GM18951 (cell line): ENCODE data around the gene RNF123.

Source experiments
- POLR2A ChIP-seq: IDR thresholded peaks from 4 replicates; pipeline ENCODE4 v1.6.1; 2011; ENCODE audit warnings: mild to moderate bottlenecking; ENCODE audit not compliant: insufficient read length, insufficient read depth; ENCODE audit errors: extremely low read depth
- in situ Hi-C: fragments of 300-500 bp; cut with MboI; formaldehyde crosslinking; loops from one replicate; pipeline ENCODE4 v1.12.0; 2022; ENCODE audit warnings: low sequenced_read_pairs, mixed read lengths, inconsistent platforms; ENCODE audit not compliant: unreplicated experiment

The RNF123 gene

GRCh38 chr3:49712166-49712565, 22.8 kb downstream of the RNF123 start:
- in situ Hi-C loops = no loop called here
- TF ChIP-seq POLR2A = no peak

GRCh38 chr3:49712631-49713317, 23.4 kb downstream of the RNF123 start:
- in situ Hi-C loops = no loop called here
- TF ChIP-seq POLR2A = no peak

DNA sequence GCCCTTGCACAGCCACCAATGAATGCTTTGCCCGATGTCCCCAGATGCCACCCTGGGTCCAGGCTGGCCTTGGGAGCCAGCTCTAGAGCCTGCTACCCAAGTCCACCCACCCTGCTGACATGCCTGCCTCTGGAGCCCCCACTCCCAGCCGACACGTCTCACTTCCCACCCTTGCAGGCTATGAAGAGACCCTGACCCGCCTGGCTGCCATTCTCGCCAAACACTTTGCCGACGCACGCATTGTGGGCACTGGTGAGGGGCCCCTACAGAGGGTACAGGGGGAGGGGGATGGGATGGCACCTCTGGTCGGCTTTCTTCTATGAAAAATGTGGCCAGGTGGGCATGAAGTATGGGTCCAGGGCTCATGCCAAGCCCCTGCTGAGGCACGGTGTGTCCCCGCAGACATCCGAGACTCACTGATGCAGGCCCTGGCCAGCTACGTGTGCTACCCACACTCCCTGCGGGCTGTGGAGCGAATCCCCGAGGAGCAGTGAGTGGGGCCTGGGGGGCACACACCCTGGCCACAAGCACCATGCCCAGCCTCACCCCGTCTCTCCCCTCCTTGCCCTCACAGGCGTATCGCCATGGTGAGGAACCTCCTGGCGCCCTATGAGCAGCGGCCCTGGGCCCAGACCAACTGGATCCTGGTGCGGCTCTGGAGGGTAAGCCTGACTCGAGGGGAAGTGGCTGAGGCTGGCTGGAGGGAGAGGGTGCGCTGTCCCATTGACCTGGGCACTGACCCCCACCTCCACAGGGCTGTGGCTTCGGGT, 24.2 kb downstream of the RNF123 start:
- in situ Hi-C loops = no loop called here

DNA sequence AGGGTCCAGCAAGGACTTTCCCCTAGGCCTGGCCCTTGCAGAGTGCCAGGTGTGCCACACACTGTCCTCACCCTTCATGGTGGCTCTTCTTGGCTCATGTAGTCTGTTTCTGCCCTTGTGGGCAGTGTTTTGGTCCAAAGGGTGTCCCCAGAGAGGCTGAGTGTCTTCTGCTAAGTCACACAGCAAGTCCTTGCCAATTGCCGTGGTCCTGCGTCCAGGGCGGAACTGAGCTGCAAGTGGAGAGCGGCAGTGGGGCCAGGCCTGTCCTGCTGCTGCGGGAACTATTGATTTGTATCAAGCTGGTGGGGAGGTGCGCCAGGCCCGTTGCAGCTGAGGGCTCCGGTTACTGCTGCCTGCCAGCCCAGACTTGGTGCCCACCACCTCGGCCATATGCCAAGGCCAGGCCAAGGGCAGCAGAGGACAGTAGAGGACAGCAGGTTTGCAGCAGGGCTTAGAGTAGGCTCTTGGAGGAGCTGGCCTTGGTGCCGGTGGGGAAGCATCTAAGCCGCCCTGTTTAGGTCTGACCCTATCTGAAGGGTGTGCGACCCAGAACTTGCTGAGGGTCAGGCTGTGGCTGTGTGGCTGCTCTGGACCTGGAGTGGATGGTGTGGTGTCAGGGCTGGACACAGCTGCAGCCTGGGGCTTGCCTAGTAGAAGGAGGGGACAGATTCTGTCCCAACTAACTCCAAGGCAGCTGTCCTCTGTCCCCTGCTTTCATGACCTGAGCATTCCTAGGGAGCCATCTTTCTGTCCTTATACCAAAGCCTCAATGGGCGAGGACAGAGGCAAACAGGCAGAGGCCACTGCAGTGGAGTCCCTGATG, 25.6 kb downstream of the RNF123 start:
- in situ Hi-C loops = no loop called here
- no peak for TF ChIP-seq POLR2A

More for the DNA sequence above, 24.2 kb downstream of the RNF123 start:
- TF ChIP-seq POLR2A = no peak

DNA sequence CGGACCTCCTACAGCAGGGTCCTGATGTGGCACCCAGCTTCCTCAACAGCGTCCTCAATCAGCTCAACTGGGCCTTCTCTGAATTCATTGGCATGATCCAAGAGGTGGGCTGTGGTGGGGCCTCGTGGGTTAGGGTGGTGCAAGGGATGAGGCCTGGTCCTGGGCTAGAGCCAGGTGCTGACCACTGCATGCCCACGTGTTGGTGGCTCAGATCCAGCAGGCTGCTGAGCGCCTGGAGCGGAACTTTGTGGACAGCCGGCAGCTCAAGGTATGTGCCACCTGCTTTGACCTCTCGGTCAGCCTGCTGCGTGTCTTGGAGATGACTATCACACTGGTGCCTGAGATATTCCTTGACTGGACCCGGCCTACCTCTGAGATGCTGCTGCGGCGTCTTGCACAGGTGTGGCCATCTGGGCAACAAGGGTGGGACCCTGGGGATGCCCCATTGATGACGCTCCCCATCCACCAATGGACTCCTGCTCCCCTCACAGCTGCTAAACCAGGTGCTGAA, 26.3 kb downstream of the RNF123 start:
- no peak for TF ChIP-seq POLR2A
- in situ Hi-C loops = no loop called here

- in situ Hi-C loops = no loop called here
- no peak for TF ChIP-seq POLR2A
Measured at GRCh38 chr3:49716169-49716568, 26.8 kb downstream of the RNF123 start.

DNA sequence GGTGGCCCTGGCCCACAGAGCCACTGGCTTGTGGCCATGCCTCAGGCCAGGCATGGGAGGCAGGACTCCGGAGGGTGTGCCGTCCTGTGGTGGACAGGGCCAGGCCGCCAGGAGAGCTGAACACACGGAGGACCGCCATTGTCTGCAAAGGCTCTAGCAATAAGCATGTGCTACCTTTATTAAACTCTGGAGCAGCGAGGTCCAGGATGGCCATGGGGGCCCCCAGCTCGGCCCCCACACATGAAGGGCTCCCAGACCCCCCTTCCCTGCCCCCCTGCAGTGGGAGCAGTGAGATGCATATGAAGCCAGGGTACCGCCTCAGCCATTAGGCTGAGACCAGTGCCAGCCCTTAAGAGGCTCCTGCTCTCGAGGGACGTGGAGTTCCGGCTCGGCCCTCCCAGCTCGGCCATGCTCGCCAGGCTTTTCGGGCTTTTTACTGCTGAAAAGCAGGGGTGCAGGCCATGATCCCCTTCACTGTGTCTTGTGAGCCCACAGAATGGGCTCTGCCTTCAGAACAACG, 27.4 kb downstream of the RNF123 start:
- in situ Hi-C loops = no loop called here
- peak; percentile 21 for TF ChIP-seq POLR2A

- no peak for TF ChIP-seq POLR2A
Measured at GRCh38 chr3:49717211-49717958, 28.0 kb downstream of the RNF123 start.

DNA sequence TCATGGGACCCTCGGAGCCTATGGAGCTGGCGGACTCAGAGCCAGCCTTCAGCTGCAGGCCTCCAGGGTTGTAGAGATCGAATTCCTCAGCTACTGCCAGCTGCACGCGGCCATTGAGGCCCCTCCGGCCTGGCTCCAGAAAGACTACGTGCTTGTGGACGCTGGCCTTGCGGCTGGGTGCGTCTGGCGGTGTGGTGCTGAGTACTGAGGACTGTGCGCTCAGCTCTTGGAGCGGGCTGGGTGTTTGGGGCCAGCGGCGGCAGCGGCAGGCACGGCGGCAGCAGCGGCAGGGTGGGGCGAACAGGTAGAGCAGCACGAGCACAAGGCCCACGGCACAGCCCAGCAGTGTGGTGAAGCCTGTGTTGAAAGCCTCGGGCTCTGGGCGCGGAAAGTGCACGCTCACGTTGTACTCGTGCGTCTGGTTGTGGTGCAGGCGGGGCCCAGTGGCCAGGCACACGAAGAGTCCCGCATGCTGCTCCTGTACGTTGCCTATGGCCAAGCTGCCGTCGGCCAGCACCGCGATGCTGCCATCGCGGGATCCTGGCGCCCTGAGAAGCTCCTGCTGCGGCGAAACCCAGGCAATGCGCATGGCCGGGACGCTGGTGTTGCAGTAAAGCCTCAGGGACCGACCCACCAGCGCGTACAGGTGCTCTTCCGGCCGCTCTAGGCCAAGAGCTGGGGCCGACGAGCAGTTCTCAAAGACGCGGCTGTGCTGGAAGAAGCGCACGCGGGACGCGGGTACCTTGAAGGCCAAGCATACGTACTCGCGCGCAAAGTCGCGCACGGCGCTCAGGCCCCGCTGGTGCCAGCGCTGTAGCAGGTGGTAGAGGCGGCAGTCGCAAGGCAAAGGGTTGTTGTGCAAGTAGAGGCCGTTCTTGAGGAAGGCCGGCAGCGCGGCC, 28.9 kb downstream of the RNF123 start:
- in situ Hi-C loops = no loop called here
- TF ChIP-seq POLR2A = no peak

More at GRCh38 chr3:49717211-49717958, 28.0 kb downstream of the RNF123 start:
- in situ Hi-C loops = no loop called here

DNA sequence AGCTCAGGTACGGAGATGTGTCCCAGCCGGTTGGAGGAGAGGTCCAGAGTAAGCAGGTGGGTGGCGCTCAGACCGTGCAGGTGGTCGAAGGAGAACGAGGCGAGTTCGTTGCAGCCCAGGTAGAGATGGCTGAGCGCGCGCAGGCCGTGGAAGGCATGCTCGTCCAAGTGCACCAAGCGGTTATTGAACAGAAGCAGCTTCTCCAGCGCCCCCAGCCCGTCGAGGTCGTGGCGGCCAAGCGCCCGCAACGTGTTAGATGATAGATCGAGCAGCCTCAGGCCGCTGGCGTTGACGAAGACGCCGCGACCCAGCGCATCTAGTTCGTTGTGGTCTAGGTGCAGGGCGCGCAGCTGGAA, 29.5 kb downstream of the RNF123 start:
- no peak for TF ChIP-seq POLR2A
- in situ Hi-C loops = no loop called here

- peak; percentile 86 for TF ChIP-seq POLR2A
- in situ Hi-C loops = no loop called here
Measured at GRCh38 chr3:49719214-49719884, 30.0 kb downstream of the RNF123 start, which contains the start of gene AMIGO3. Gene AMIGO3 (minus strand): TSS chr3:49719684. CDS start chr3:49719465, 219 bp downstream.
